Measurements from ENCODE around the gene ASCC1. TPM values are rescaled to one million over a fixed set of nuclear protein-coding genes. Genes with fewer than 3 reads are reported as not detected.
"Not testable (repeated sequence)": the region's sequence is repeated elsewhere in the genome, so short reads cannot be mapped to it uniquely, and the experiment has no call there.

The ASCC1 gene
- total RNA-seq, 2 experiments from 2014 or later, result 61.6 to 66.2 TPM

DNA sequence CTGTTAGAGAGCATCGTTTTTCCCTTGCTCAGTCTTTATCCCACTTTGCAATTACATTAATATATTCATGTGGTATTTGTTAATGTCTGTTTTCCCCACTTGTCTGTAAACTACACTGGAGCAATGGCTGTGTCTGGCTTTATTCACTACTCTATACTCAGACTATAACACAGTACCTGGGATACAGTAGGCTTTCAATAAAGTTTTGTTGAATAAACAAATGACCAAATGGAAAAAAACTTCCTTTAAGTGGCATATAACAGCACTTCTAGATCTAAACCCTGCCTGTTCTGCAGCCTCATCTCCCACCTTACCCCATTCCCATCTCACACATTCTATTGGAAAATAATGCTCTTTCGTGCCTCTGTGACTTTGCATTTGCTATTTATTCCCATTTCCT is 70.4 kb downstream of the ASCC1 start:
- ATAC-seq (no peak), DNase-seq (no peak)
- peaks cover 11% of the 10 kb centered on the region for H3K36me3 Mint-ChIP-seq (ENCODE audit: low read depth)
- ChIA-PET POLR2A (no interaction called here), CTCF (interaction anchor here (0.9 kb wide), 1 partner anchor 14 kb away, joined by 3 read pairs; no protein-coding TSS in a partner anchor)
- intact Hi-C loops (cut with micrococcal nuclease), result no loop called here
- no peak for TF ChIP-seq CTCF (IDR thresholded peaks at IDR 0.05)
- H3K4me3 Mint-ChIP-seq, result no peak overlapping the region
- H3K4me1 Mint-ChIP-seq (ENCODE audit: low read depth), result peaks cover 22% of the 10 kb centered on the region
- H3K27ac Mint-ChIP-seq, result no peak overlapping the region
- no peaks in the 10 kb centered on the region for H3K9me3 Mint-ChIP-seq
- no peaks in the 10 kb centered on the region for H3K27me3 Mint-ChIP-seq

GRCh38 chr10:72140850-72141249 is 75.2 kb downstream of the ASCC1 start:
- no peak for TF ChIP-seq CTCF (IDR thresholded peaks at IDR 0.05)
- intact Hi-C loops (cut with micrococcal nuclease), result no loop called here
- peaks cover 13% of the 10 kb centered on the region for H3K36me3 Mint-ChIP-seq (ENCODE audit: low read depth)
- H3K27ac Mint-ChIP-seq, result no peak overlapping the region
- H3K27me3 Mint-ChIP-seq, result no peaks in the 10 kb centered on the region
- no peak for ATAC-seq
- peaks cover 7% of the 10 kb centered on the region for H3K4me1 Mint-ChIP-seq (ENCODE audit: low read depth)
- POLR2A ChIA-PET, result no interaction called here
- no peak overlapping the region for H3K4me3 Mint-ChIP-seq
- peaks cover 1% of the 10 kb centered on the region for H3K9me3 Mint-ChIP-seq
- no peak for DNase-seq
- CTCF ChIA-PET, result interaction anchor here (0.6 to 1.7 kb wide), 4 partner anchors 9 to 196 kb away, joined by 3 to 7 read pairs (median 6); no protein-coding TSS in a partner anchor

- TF ChIP-seq CTCF (IDR thresholded peaks at IDR 0.05), result no peak
- no peak overlapping the region for H3K4me3 Mint-ChIP-seq
- H3K27ac Mint-ChIP-seq, result no peak overlapping the region
- no peak for DNase-seq
- intact Hi-C loops (cut with micrococcal nuclease), result no loop called here
- ATAC-seq, result no peak
- H3K4me1 Mint-ChIP-seq (ENCODE audit: low read depth), result peaks cover 13% of the 10 kb centered on the region
- no peaks in the 10 kb centered on the region for H3K27me3 Mint-ChIP-seq
- CTCF ChIA-PET, result interaction anchor here (0.8 to 1.7 kb wide), 6 partner anchors 8 to 200 kb away, joined by 3 to 7 read pairs (median 5); no protein-coding TSS in a partner anchor
- peaks cover 19% of the 10 kb centered on the region for H3K36me3 Mint-ChIP-seq (ENCODE audit: low read depth)
- H3K9me3 Mint-ChIP-seq, result peaks cover 1% of the 10 kb centered on the region
- POLR2A ChIA-PET, result no interaction called here
Measured at GRCh38 chr10:72140174-72140573, 75.9 kb downstream of the ASCC1 start.

DNA sequence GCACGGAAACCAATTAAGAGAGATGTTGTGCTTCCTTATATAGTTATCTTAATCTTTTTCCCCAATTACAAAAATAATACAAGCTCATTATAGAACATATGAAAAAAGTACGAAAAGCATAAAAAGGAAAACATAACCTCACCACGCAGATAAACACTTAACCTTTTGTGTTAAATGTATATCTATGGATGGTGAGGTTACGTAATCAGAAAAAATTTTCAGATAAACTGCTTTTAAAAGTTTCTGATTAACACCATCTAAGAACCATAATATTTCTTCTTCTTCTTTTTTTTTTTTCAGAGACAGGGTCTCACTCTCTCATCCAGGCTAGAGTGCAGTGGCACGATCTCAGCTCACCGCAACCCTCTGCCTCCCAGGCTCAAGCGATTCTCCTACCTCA is 78.5 kb downstream of the ASCC1 start:
- peaks cover 19% of the 10 kb centered on the region for H3K36me3 Mint-ChIP-seq (ENCODE audit: low read depth)

DNA sequence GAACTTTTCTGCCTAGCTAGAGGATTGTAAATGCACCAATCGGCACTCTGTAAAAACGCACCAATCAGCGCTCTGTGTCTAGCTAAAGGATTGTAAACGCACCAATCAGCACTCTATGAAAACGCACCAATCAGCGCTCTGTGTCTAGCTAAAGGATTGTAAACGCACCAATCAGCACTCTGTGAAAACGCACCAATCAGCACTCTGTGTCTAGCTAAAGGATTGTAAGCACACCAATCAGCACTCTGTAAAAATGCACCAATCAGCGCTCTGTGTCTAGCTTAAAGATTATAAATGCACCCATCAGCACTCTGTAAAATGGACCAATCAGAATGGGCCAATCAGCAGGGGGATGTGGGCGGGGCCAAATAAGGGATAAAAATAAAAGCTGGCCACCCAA is 79.9 kb downstream of the ASCC1 start:
- H3K9me3 Mint-ChIP-seq; POLR2A ChIA-PET; intact Hi-C loops (cut with micrococcal nuclease); H3K4me3 Mint-ChIP-seq; H3K27ac Mint-ChIP-seq; ATAC-seq; H3K27me3 Mint-ChIP-seq: not testable (repeated sequence)
- Mint-ChIP-seq H3K36me3 (ENCODE audit: low read depth) (peaks cover 21% of the 10 kb centered on the region), H3K4me1 (ENCODE audit: low read depth) (peaks cover 40% of the 10 kb centered on the region)
- CTCF ChIA-PET, result interaction anchor here (1.4 to 3.2 kb wide), 4 partner anchors 10 to 87 kb away, joined by 3 to 16 read pairs (median 8); no protein-coding TSS in a partner anchor
- DNase-seq, result peak; percentile 13

More for the DNA sequence above, 78.5 kb downstream of the ASCC1 start:
- DNase-seq (no peak), ATAC-seq (no peak)
- Mint-ChIP-seq H3K27me3 (no peaks in the 10 kb centered on the region), H3K4me1 (ENCODE audit: low read depth) (peaks cover 34% of the 10 kb centered on the region), H3K27ac (no peak overlapping the region), H3K9me3 (peaks cover 1% of the 10 kb centered on the region), H3K4me3 (no peak overlapping the region)
- no peak for TF ChIP-seq CTCF (IDR thresholded peaks at IDR 0.05)
- intact Hi-C loops (cut with micrococcal nuclease), result no loop called here
- ChIA-PET POLR2A (interaction anchor here (1.0 kb wide), 1 partner anchor 12 kb away, joined by 3 read pairs; no protein-coding TSS in a partner anchor), CTCF (interaction anchor here (1.3 to 3.2 kb wide), 3 partner anchors 11 to 200 kb away, joined by 3 to 16 read pairs (median 11); no protein-coding TSS in a partner anchor)

Measured in activated CD8-positive, alpha-beta T cell treated with anti-CD3 and anti-CD28 coated beads for 36 hours (primary cell).